HG02970 (cell line): Measurements from ENCODE around the gene PARN.

ENCODE experiments used
- ATAC-seq: cut with Tn5 transposase; IDR thresholded peaks from one replicate; pipeline ENCODE4 v1.9.1; 2021; ENCODE audit warnings: mild to moderate bottlenecking, moderate library complexity, moderate number of reproducible peaks; ENCODE audit not compliant: unreplicated experiment, low FRiP score

Gene PARN

GRCh38 chr16:14483819-14484385 lies 146.2 kb downstream of the PARN start:
- no peak for ATAC-seq

GRCh38 chr16:14476183-14476582 lies 153.9 kb downstream of the PARN start:
- ATAC-seq, result no peak

DNA sequence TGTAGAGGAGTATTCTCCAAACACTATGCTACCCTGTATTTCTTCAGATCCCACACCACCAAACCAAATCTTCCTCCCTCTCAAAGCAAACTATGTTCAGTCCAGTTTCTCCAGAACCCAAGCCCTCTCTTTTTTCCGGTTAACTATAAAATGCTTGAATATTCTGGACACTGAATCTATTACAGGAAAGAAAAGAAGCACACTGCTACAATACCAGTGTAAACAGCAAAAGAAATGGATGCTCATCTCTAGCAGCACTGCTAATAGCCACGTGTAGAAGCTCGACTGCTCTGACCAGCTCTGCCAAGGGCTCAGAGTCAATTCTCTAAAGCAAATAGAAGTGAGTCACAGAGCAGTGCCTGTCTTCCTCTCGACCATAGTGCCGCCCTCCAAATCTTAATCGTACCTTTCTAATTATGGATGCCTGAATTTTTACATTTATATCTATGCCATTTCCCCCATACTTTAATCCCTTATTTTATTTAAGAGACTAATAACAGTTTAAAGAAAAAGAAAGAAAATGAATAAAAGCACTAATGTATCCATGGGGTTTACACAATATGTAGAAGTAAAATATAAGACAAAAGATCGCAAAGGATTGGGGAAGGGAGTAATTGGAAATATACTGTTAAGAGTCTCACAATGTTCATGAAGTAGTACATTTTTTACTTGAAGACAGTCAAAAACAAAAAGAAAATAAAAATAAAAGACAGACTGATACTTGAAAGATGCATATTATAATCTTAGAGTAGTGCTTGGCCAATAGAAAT lies 154.5 kb downstream of the PARN start:
- ATAC-seq, result no peak

DNA sequence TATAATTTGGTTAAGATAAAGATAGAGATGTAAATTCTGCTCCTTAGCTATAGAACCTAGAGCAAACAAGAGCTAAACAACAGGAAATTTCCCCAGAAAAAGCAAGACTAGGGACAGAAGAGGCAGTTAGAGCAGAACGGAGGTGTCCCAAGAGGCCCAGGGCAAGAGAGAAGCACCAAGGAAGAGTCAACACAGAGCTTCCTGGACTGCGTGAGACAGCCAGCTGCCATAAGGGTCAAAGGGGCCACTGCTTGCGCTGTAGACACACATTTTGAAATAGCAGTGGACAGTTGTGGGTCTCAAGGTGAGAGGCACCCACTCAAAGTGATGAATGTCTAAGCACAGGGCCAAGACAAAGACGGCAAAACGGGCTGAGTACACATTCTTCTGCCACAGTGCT lies 156.6 kb downstream of the PARN start:
- ATAC-seq, result no peak

DNA sequence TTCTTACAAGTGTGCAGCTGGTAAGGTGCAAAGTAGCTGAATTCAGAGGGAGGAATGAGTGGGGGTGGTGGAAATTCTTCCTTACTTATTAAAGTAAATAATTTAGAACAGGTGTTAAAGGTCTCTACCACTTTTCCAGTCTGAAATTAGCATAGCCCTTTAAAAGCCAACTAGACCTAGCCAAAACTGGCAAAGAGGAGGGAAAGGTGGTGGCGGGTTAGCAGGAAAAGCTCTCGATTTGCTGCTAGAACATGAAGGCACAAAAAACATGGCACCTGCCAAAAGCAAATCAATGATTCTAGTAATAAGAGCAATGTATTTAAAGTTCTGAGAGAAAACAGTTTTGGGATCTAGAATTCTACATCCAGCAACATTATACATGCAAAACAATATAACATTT lies 157.7 kb downstream of the PARN start:
- no peak for ATAC-seq

- ATAC-seq, result no peak
Observed at GRCh38 chr16:14470788-14471187, 159.3 kb downstream of the PARN start.

- ATAC-seq, result no peak
Observed at GRCh38 chr16:14465799-14466198, 164.3 kb downstream of the PARN start.

DNA sequence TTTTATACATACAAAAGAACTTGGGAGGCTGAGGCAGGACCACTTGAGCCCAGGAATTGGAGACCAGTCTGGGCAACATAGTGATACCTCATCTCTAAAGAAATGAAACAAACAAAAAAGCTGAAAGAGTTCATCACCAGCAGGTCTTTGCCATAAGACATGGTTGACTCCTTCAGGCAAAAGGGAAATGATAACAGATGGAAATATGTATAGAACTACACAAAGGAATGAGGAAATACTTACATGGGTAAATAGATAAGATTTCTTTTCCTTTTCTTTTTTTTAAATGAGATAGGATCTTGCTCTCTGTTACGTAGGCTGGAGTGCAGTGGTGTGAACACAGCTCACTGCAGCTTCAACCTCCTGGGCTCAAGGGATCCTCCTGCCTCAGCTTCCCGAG lies 165.3 kb downstream of the PARN start:
- ATAC-seq, result no peak

- no peak for ATAC-seq
Observed at GRCh38 chr16:14464192-14464591, 165.9 kb downstream of the PARN start.

- no peak for ATAC-seq
Observed at GRCh38 chr16:14462811-14463210, 167.2 kb downstream of the PARN start.

GRCh38 chr16:14460726-14461125 lies 169.3 kb downstream of the PARN start:
- no peak for ATAC-seq

GRCh38 chr16:14458576-14458975 lies 171.5 kb downstream of the PARN start:
- no peak for ATAC-seq

DNA sequence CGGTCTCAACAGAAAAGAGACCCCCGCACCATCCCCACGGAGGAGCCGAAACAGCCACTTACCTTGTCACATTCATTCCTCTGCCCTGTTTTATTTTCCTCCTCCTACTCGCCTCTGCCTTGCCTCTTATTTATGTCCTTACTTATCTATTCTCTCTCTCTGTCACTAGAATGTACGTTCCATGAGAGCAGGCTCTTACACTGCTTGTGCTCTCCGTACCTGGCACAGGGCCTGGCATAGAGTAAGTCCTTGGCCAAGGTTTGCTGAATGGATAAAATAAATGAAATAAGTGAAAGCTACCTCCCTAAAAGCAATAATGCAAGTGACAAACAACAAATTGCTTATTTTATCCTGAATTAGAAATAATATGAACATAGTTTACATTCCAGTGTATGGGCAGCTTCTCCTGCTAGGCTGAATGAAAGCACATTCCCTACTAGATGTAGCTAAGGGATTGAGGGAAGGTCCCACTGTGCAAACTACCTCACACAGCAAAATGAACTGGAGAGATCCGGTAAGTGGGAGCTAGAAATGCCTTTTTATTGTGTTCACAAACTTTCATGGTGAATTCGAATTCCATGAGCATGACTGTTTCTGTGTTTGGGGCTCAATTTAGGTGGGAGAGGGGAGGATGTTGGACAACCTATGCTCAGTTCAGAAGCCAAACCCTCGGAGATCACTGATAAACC lies 173.1 kb downstream of the PARN start:
- no peak for ATAC-seq

DNA sequence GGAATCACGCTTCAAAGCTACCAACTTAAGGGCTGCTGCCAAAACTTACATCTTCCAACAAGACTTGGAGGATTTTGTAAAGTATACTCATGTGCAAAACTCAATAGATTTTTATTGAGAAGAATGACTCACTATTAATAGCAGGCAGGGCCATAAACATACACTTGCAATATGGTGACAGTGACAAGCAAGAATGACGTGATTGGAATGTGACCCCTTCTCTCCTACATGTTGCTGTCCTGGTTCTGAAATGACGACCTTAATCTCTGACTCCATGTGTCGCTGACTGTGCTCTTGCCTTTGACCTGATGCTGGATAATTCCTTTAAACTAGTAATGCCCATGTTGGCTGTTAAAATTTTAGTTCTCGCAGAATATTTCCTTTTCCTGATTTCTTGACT lies 174.5 kb downstream of the PARN start:
- ATAC-seq, result no peak

DNA sequence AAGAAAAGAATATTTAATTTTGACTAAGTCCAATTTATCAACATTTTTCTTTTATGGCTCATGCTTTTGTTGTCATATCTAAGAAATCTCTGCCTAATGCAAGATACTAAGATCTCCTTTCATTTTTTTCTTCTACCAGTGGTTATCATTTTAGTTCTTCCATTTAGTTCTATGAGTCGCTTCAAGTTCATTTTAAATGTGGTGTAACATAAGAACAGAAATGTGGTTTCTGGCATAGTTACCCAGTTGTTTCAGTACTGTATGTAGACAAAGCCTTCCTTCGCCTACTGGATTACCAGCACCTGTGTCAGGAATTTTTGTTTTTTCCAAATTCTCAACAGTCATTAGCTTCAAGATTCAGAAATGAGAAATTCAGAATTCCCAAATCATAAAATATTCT lies 175.7 kb downstream of the PARN start:
- ATAC-seq, result no peak

DNA sequence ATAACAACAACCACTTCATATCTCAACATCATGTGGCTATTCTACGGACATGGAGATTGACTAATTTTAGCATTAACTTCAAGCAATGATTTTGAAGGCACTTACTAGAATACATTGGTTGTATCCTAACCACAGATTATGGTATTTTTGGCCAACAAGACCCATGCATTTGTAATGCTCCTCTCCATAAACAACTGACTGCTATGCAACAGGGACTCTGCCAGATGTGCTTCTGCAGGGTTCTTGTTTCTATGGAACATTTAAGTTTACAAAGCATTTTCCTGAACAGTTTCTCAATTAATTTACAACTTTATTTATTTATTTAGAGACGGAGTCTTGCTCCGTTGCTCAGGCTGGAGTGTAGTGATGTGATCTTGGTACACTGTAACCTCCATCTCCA lies 178.0 kb downstream of the PARN start:
- ATAC-seq, result no peak

DNA sequence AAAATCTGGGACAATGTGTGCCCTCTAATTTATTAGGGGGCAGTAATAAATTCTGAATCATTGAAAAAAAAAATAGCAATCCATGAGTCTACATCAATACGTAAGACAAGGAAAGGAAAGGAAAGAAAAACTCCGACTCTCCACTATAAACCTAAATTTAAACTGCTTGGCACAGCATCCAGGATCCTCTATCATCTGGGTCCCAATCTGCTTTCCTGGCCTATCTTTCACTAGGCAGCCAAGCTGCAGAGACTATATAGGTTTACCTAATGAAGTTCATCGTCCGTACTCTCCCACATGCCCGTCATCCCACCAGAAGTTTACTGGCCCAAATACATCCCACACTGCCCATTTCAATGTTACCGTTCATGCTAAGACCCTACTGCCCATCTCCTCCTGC lies 179.2 kb downstream of the PARN start:
- no peak for ATAC-seq

- ATAC-seq, result no peak
Observed at GRCh38 chr16:14449790-14450480, 180.1 kb downstream of the PARN start.

DNA sequence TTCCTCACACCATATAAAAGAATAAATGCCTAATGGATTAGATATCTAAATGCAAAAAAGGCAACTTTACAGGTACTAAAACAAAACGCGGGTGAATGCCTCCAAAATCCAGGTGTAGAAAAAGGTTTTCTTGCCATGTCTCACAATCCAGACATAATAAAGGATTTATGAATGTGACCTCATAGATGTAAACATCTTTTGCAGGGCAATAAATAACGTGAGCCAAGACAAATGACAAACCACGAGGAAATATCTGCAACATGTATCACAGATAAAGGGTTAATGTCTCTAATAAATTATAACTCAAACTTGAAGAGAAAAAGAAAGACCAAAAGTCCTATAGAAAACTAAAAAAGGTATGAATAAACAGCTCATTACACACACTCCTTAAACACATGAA lies 180.7 kb downstream of the PARN start:
- no peak for ATAC-seq

DNA sequence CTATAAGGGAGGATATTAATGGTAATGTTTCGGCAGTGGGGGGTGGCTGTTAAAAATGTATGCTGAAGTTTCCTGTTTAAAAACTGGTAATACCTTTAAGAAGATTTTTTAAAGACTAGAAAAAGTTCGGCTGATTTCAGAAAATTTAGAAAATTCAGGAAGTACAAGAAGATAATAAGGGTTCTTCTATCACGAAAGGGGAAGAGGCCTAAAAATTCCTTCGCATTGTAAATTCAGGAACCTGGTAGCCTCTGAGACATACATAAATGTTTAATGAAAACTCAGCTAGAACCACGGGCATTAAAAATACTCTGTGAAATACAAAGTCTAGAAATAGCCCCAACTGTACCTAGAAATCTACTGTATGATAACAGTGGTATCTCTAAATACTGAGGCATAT lies 181.2 kb downstream of the PARN start:
- ATAC-seq, result no peak

DNA sequence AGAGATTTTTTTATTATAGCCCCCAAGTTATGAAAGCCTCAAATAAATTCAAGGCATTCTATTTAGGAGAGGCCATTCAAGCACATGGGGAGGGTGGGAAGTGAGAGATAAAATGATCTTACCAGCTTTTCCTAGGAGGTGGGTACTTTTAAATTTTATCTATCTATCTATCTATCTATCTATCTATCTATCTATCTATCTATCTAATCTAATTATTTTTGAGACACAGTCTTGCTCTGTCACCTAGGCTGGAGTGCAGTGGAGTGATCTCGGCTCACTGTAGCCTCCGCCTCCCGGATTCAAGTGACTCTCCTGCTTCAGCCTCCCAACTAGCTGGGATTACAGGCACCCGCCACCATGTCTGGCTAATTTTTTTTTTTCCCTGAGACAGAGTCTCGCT lies 182.3 kb downstream of the PARN start:
- ATAC-seq, result no peak
